HFFc6 (cell line): Measurements from ENCODE around the gene LGALS16. TPM values are rescaled to one million over a fixed set of nuclear protein-coding genes. Genes with fewer than 3 reads are reported as not detected.

ENCODE experiments used
- DNase-seq: peaks from one replicate; pipeline ENCODE4 v3.0.0-alpha.2; 2018
- H3K27ac Mint-ChIP-seq: 2 replicates; pipeline ENCODE4 v1.8.0; 2020; ENCODE audit warnings: mild to moderate bottlenecking, mixed read lengths
- H3K27me3 Mint-ChIP-seq: 2 replicates; pipeline ENCODE4 v1.8.0; 2021; ENCODE audit warnings: mild to moderate bottlenecking, moderate library complexity, mixed read lengths; ENCODE audit not compliant: insufficient read depth
- H3K36me3 Mint-ChIP-seq: 2 replicates; pipeline ENCODE4 v1.8.0; 2021; ENCODE audit warnings: low read depth, mixed read lengths
- H3K4me1 Mint-ChIP-seq: 2 replicates; pipeline ENCODE4 v1.8.0; 2020; ENCODE audit warnings: low read depth, mixed read lengths
- H3K4me3 Mint-ChIP-seq: 2 replicates; pipeline ENCODE4 v1.8.0; 2020; ENCODE audit warnings: mild to moderate bottlenecking, moderate library complexity, mixed read lengths
- H3K9me3 Mint-ChIP-seq: 2 replicates; pipeline ENCODE4 v1.8.0; 2020; ENCODE audit warnings: mild to moderate bottlenecking, mixed read lengths
- CTCF ChIP-seq: fragments of 200-600 bp; sonication (generic); IDR thresholded peaks from 2 replicates; pipeline ENCODE4 v1.5.0; 2021; ENCODE audit warnings: antibody characterized with exemption, mild to moderate bottlenecking
- total RNA-seq, 6 experiments: library from RNA; stranded (reverse); fragmentation: NEBNext Ultra II Directional; extraction: Animal tissue kit (Norgen Biotek cat#: 25700); gene quantifications; 2 replicates in 1 of 6; 3 replicates in 5 of 6; pipeline ENCODE4 v1.2.3, GENCODE V29; 2021

LGALS16 gene
- total RNA-seq, 6 experiments from 2014 or later, result not detected

GRCh38 chr19:39643591-39643990, 12.1 kb upstream of the LGALS16 start:
- no peaks in the 10 kb centered on the region; the same call in 1 of the 2 replicates for H3K27me3 Mint-ChIP-seq
- no peaks in the 10 kb centered on the region for H3K9me3 Mint-ChIP-seq
- no peak overlapping the region for H3K27ac Mint-ChIP-seq
- no peaks in the 10 kb centered on the region for H3K36me3 Mint-ChIP-seq
- no peaks in the 10 kb centered on the region for H3K4me1 Mint-ChIP-seq
- TF ChIP-seq CTCF, result no peak
- no peak for DNase-seq
- H3K4me3 Mint-ChIP-seq, result no peak overlapping the region

- no peak for TF ChIP-seq CTCF
- Mint-ChIP-seq H3K27me3 (no peaks in the 10 kb centered on the region; the same call in 1 of the 2 replicates), H3K27ac (no peak overlapping the region), H3K4me1 (no peaks in the 10 kb centered on the region), H3K36me3 (no peaks in the 10 kb centered on the region), H3K4me3 (no peak overlapping the region), H3K9me3 (peaks cover 4% of the 10 kb centered on the region; the same call in 1 of the 2 replicates)
- peak; percentile 9 for DNase-seq
These were observed 9.8 kb upstream of the LGALS16 start for GRCh38 chr19:39645800-39646411.

GRCh38 chr19:39647918-39648317, 7.8 kb upstream of the LGALS16 start:
- Mint-ChIP-seq H3K9me3 (peaks cover 4% of the 10 kb centered on the region; the same call in 1 of the 2 replicates), H3K36me3 (no peaks in the 10 kb centered on the region), H3K4me3 (no peak overlapping the region), H3K27me3 (no peaks in the 10 kb centered on the region; the same call in 1 of the 2 replicates), H3K27ac (no peak overlapping the region), H3K4me1 (no peaks in the 10 kb centered on the region)
- DNase-seq, result no peak
- no peak for TF ChIP-seq CTCF

- no peak for DNase-seq
- no peaks in the 10 kb centered on the region for H3K36me3 Mint-ChIP-seq
- H3K4me1 Mint-ChIP-seq, result no peaks in the 10 kb centered on the region
- H3K4me3 Mint-ChIP-seq, result no peak overlapping the region
- H3K27ac Mint-ChIP-seq, result no peak overlapping the region
- TF ChIP-seq CTCF, result no peak
- H3K9me3 Mint-ChIP-seq, result no peaks in the 10 kb centered on the region
- peaks cover 6% of the 10 kb centered on the region; the same call in 1 of the 2 replicates for H3K27me3 Mint-ChIP-seq
These were observed 4.1 kb downstream of the LGALS16 start for GRCh38 chr19:39659791-39660190.

GRCh38 chr19:39660661-39661060, 4.9 kb downstream of the LGALS16 start:
- no peak for DNase-seq
- H3K4me3 Mint-ChIP-seq, result no peak overlapping the region
- H3K27ac Mint-ChIP-seq, result no peak overlapping the region
- H3K36me3 Mint-ChIP-seq, result no peaks in the 10 kb centered on the region
- no peaks in the 10 kb centered on the region for H3K4me1 Mint-ChIP-seq
- TF ChIP-seq CTCF, result no peak
- H3K9me3 Mint-ChIP-seq, result no peaks in the 10 kb centered on the region
- H3K27me3 Mint-ChIP-seq, result peaks cover 6% of the 10 kb centered on the region; the same call in 1 of the 2 replicates
